Heart right ventricle (tissue), 16 donors: Measurements from ENCODE around the gene HIC2. TPM values are rescaled to one million over a fixed set of nuclear protein-coding genes. Genes with fewer than 3 reads are reported as not detected.

Experiments used
- ATAC-seq, 8 donors: fragments of 200-7000 bp; cut with Tn5 transposase; one replicate each; pipeline ENCODE4 v1.9.1; 2020; ENCODE audit warnings: mild to moderate bottlenecking in 8 of 8, moderate library complexity in 8 of 8, moderate number of reproducible peaks in 1 of 8
- DNase-seq, 2 donors: peaks; one replicate each; pipeline ENCODE4 v3.0.0-alpha.2; 2020
- H3K27ac ChIP-seq, 10 donors: fragments of 200-600 bp; sonication (generic) in 2 of 10; one replicate each; pipeline versions ENCODE4 v1.5.0 to v1.8.0; 2020 to 2022; ENCODE audit warnings: mild to moderate bottlenecking in 3 of 10
- H3K27me3 ChIP-seq, 7 donors: fragments of 200-600 bp; one replicate each; pipeline ENCODE4 v1.8.0; 2021 to 2022; ENCODE audit warnings: mild to moderate bottlenecking in 2 of 7
- H3K36me3 ChIP-seq, 9 donors: fragments of 200-600 bp; sonication (generic) in 1 of 9; one replicate each; pipeline versions ENCODE4 v1.5.0 to v1.8.0; 2020 to 2022; ENCODE audit warnings: mild to moderate bottlenecking in 2 of 9
- H3K4me1 ChIP-seq, 9 donors: fragments of 200-600 bp; sonication (generic) in 1 of 9; one replicate each; pipeline versions ENCODE4 v1.5.0 to v1.8.0; 2020 to 2022; ENCODE audit warnings: mild to moderate bottlenecking in 4 of 9
- H3K4me3 ChIP-seq, 10 donors: fragments of 200-600 bp; sonication (generic) in 2 of 10; one replicate each; pipeline versions ENCODE4 v1.5.0 to v1.8.0; 2020 to 2022; ENCODE audit warnings: mild to moderate bottlenecking in 7 of 10, moderate library complexity in 2 of 10
- H3K9me3 ChIP-seq, 11 donors: fragments of 200-600 bp in 10 of 11; sonication (generic) in 2 of 11; one replicate each; pipeline versions ENCODE4 v1.5.0 to v1.8.0; 2013 to 2022; ENCODE audit warnings: mild to moderate bottlenecking in 2 of 11, control low read depth in 1 of 11, moderate library complexity in 1 of 11
- WGBS, 2 donors: extraction: QIAGEN DNeasy Blood & Tissue Kit; methylation state at CpG; one replicate each; pipeline ENCODE4 v1.1.7; 2013; ENCODE audit warnings: inconsistent platforms in 1 of 2; 5-methylcytosine and 5-hydroxymethylcytosine counted together
- intact Hi-C, 10 donors: fragments of 100-400 bp; cut with DNase I; formaldehyde crosslinking; loops; one replicate each; pipeline versions ENCODE4 v1.11.1 to v1.14.2; 2022
- polyA plus RNA-seq, 2 donors: library from polyadenylated mRNA; stranded (reverse); fragments of 200-250 nt; gene quantifications; one replicate each; pipeline ENCODE4 v1.2.3, GENCODE V29; 2013
- total RNA-seq, 10 donors: library from RNA; stranded (reverse); fragmentation: NEBNext Ultra II Directional in 3 of 10; extraction: Animal tissue kit (Norgen Biotek cat#: 25700) in 3 of 10; gene quantifications; one replicate each; pipeline versions ENCODE4 v1.2.1 to v1.2.4, GENCODE V29; 2021 to 2023
- TF ChIP-seq, protein P1 (sequence below), 9 donors: fragments of 200-600 bp; sonication (generic) in 2 of 9; IDR thresholded peaks; one replicate each; pipeline versions ENCODE4 v1.5.0 to v1.8.0; 2021 to 2022; ENCODE audit warnings: antibody characterized with exemption in 9 of 9, mild to moderate bottlenecking in 5 of 9, moderate library complexity in 1 of 9
- donor health status: Arrhythmogenic right ventricular cardiomyopathy.
- donor health status: ischemic (EF 13 %, LVEDD 7.1; RV severe dilation, severe dysfunction).
- donor health status: healthy with polysubstance abuse.
- donor health status: DM: no; HTN: yes; CAD: no.
- donor health status: DM: no; HTN: no; CAD: no.
- donor health status: ischemic (EF 25% LVEDD 6.9; RV normal size, moderate dysfunction).
- donor health status: ischemic (EF 25% LVEDD 5.7; RV mildly dilated, moderate dysfunction).
- donor health status: healthy.
- donor health status: DM: yes; HTN: yes; CAD: no.
- donor health status: Ischemic cardiomyopathy.
- donor health status: ischemic (EF 35%, LVEDD 5.7; RV mildly dilated, moderate dysfunction).
- donor health status: nonischemic (EF 11% LVEDD 7.7; RV severe dilation, severe dysfunction).
- donor health status: DM: yes; HTN: yes; CAD: no.
- donor health status: PGD.
- donor health status: ischemic (EF 29% LVEDD 5.4; RV normal size, mild dysfunction).
- donor health status: nonischemic (EF 23%, LVEDD 6.1; RV moderate dilation, normal function).

Gene HIC2
- total and polyA plus RNA-seq, 12 donors, result 0.65 to 2.4 (median 1.8) TPM

GRCh38 chr22:21446827-21447690 is 29.9 kb downstream of the HIC2 start:
- Histone ChIP-seq H3K27me3 (no peaks in the 10 kb centered on the region), H3K36me3 (peaks cover 0 to 46% (median 14%) of the 10 kb centered on the region in 9 donors), H3K4me3 (no peak overlapping the region), H3K9me3 (no peaks in the 10 kb centered on the region), H3K4me1 (peaks cover 0 to 12% (median 0%) of the 10 kb centered on the region in 9 donors), H3K27ac (no peak overlapping the region)
- DNase-seq, result peak in 1 of 2 donors; percentile 2
- 94 to 95% methylated on average over 33 of the region's 33 CpGs for WGBS, 2 donors
- intact Hi-C loops, result no loop called here
- ATAC-seq, result no peak
- TF ChIP-seq, protein P1, sequence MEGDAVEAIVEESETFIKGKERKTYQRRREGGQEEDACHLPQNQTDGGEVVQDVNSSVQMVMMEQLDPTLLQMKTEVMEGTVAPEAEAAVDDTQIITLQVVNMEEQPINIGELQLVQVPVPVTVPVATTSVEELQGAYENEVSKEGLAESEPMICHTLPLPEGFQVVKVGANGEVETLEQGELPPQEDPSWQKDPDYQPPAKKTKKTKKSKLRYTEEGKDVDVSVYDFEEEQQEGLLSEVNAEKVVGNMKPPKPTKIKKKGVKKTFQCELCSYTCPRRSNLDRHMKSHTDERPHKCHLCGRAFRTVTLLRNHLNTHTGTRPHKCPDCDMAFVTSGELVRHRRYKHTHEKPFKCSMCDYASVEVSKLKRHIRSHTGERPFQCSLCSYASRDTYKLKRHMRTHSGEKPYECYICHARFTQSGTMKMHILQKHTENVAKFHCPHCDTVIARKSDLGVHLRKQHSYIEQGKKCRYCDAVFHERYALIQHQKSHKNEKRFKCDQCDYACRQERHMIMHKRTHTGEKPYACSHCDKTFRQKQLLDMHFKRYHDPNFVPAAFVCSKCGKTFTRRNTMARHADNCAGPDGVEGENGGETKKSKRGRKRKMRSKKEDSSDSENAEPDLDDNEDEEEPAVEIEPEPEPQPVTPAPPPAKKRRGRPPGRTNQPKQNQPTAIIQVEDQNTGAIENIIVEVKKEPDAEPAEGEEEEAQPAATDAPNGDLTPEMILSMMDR (IDR thresholded peaks at IDR 0.05), result no peak

- peak; percentile 2 to 11 for DNase-seq
- Histone ChIP-seq H3K4me1 (peaks cover 0 to 10% (median 0%) of the 10 kb centered on the region in 9 donors), H3K9me3 (no peaks in the 10 kb centered on the region), H3K27me3 (no peaks in the 10 kb centered on the region), H3K36me3 (peaks cover 0 to 46% (median 14%) of the 10 kb centered on the region in 9 donors), H3K4me3 (no peak overlapping the region), H3K27ac (no peak overlapping the region)
- intact Hi-C loops, result no loop called here
- ATAC-seq, result no peak
- TF ChIP-seq, protein P1 (IDR thresholded peaks at IDR 0.05), result no peak
- 86 to 90% methylated on average over 22 of the region's 22 CpGs for WGBS, 2 donors
Observed at GRCh38 chr22:21447694-21448402, 30.7 kb downstream of the HIC2 start.

GRCh38 chr22:21448627-21449416 is 31.7 kb downstream of the HIC2 start:
- H3K4me3 ChIP-seq, result no peak overlapping the region
- H3K9me3 ChIP-seq, result no peaks in the 10 kb centered on the region
- TF ChIP-seq, protein P1 (IDR thresholded peaks at IDR 0.05), result no peak
- 92 to 93% methylated on average over 23 of the region's 23 CpGs for WGBS, 2 donors
- H3K27me3 ChIP-seq, result no peaks in the 10 kb centered on the region
- H3K36me3 ChIP-seq, result peaks cover 0 to 39% (median 14%) of the 10 kb centered on the region in 9 donors
- H3K4me1 ChIP-seq, result peaks cover 0 to under 1% (median 0%) of the 10 kb centered on the region in 9 donors
- intact Hi-C loops, result no loop called here
- DNase-seq (peak in 1 of 2 donors; percentile 2), ATAC-seq (no peak)
- no peak overlapping the region for H3K27ac ChIP-seq
